CD4-positive, alpha-beta T cell treated with Interleukin-15 for 1 hour (primary cell): ENCODE data around the gene CMIP.

Experiments
- DNase-seq: peaks from one replicate; pipeline ENCODE4 v3.0.0-alpha.2; 2020

Gene CMIP

DNA sequence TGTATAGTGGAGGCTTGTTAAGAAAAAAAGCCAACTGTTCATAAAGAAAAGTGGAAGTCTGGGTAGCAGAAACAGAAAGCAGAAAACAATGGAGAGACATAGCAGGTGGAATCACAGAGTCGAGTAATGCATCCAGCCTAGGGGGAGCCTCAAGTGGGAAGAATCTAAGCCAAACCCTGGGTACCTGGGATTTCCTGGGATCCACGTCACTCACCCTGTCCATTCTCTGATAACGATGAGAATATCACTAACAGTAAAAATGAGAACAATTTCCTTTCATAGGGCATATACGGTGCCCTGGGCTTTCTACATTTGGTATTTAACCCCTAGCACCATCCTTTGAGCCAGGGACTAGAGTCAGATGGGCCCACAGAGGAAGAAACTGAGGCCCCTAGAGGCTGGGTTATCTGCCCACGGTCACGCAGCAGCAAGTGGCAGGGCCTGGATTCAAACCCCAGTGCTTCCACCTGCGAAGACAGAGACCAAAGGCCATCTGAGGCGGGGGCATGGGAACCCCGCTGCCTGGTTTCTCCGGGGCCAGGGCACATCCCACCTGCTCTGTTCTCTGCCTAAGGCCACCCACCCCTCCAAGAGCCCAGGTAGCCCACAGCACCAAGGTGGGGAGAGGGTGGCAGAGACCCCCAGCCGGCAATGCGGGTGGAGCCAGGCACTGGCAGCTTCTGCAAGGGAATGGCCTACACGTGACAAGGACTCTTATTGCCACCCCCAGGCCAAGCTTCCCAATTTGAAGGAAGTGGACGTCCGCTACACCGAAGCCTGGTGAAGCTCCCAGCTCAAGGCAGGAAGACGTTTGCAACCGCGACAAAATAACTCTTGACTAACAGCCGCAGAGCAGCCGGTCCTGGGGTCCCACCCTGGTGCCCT, 264.6 kb downstream of the CMIP start:
- no peak for DNase-seq

DNA sequence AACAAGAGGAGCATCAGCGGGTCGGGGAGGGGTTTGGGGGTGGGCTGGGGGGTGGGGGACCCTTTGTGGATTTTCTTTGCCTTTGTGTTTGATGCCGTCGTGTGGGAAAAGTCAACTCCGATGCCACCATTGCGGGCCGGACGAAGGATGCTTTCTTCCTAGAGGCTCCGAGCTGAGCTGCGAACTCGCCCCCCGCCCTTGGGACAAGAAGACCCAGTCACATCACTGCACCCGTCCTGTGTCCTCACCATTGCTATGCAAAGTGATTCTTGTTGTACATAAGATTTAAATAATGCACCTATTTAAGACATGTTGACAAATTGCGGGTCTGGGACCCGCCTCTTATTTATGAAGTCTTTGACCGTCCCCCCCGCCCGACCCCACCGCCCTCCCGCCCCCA, 265.4 kb downstream of the CMIP start:
- DNase-seq = no peak

DNA sequence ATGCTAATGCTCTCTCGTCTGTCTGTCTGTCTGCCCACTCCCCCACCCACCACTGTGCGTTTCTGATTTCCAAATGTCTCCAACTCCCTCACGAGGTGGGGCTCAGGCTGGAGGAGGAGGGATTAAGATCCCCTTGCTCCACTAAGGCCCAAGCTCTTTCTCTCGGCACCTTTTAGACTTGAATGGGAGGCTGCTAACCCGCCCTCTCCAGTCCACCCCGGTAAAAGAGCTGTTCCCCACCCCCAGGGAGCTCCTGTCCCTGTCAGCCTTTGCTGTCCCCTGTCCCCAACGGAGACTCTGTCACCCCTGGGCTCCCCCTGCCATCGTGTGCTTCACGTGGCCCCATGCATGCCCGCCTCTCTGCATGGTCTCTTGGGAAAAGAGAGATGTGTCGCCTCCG, 266.0 kb downstream of the CMIP start:
- DNase-seq = no peak

DNA sequence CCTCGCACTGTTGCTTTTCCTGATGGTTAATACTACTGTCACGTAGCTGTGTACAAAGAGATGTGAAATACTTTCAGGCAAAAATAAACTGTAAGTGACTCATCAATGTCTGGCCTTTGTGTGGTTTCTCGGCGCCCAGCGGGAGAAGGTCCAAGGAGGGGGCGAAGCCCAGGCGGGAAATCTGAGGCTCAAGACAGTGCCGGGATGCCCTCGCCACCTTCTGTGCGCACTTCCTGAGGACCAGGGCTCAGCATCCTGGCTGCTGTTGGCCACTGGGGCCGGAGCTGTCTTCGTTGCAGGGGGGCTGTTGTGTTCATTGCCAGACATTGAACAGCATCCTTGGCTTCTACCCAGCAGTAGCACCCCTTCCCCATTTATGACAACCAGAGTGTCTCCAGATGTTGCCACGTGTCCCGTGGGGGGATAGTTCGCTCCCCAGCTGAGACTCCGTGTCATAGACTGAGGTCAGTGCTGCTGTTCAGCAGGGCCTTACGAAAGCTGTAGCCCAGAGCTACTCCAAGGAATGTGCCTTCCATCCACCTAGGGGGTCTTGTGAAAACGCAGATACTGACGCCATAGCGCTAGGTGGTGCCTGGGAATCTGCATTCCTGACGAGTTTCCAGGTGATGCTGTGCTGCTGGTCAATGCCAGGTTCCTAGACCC, 267.2 kb downstream of the CMIP start:
- no peak for DNase-seq

DNA sequence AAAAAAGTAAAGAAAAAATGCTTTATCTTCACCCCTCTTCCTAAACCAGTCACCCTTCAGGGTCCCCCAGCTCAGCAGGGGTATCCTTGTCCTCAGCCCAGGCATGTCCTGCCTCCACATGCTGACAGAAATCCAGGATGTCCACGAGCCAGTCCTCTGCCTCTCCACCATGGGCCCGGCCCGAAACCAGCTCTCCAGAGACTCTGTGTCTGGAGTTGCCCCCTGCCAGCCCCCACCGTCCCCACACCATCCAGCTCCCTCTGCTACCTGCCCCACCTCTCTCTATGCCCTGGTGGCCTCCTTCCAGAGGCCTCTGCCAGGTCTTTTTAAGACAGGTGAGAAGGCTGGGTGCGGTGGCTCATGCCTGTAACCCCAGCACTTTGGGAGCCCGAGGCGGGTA, 268.1 kb downstream of the CMIP start:
- no peak for DNase-seq

DNA sequence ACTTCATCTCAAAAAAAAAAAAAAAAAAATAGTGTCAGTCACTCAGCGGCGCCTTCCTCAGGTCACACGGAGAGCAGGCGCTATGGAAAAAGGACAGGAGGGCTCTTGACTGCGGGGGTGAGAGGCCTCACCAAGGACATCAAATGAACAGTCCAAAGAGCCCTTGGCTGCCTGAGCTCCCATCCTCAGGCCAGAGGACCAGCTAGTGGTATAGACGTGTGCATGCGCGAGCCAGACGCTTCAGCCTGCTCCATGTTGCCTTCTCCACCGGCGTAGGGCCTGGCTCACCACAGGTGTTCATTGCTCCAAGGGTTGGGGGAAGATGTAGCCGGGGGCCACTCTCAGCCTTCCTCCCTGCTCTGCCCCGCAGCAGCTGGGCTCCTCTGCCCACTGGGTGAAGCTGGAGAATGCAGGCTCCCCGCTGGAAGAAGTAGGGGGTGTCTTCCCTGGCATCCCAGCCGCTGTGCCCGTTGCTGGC, 268.7 kb downstream of the CMIP start:
- DNase-seq = no peak

DNA sequence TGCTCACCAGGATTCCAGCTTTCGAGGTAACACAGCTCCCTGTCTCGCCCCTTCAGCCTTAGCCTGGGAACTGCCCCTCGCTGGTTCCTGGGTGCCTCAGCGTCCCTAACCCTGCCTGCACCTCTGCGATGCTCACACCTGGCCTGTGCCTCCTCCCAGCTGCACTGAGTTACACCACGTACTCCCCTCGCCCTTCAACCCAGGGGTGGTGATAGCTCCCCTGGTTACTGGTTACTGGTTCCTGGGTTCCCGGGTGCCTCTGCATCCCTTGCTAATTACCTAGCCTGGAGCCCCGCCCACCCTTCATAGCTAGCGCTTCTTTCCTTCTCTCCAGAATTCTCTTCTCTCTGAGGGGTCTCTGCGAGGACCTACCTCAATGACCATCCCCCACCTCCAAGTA, 269.2 kb downstream of the CMIP start:
- no peak for DNase-seq

DNA sequence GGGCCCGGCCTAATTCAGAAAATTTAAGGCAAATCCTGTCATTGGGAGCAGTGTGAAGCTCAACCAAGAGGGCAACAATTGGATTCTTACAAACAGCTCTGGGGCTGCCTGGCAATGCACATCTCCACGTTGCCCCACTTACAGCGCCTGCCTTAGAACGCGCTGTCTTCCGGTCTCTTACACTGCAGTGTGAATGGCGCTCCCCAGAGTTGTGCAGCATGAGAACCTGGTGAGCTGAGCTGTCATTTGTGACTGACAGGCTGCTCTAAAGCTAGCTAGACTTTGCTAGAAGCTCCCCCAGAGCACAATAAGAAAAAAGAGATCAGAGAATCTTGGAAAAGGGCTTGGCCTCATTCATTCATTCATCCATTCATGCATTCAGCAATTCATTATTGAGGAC, 270.0 kb downstream of the CMIP start:
- no peak for DNase-seq

DNA sequence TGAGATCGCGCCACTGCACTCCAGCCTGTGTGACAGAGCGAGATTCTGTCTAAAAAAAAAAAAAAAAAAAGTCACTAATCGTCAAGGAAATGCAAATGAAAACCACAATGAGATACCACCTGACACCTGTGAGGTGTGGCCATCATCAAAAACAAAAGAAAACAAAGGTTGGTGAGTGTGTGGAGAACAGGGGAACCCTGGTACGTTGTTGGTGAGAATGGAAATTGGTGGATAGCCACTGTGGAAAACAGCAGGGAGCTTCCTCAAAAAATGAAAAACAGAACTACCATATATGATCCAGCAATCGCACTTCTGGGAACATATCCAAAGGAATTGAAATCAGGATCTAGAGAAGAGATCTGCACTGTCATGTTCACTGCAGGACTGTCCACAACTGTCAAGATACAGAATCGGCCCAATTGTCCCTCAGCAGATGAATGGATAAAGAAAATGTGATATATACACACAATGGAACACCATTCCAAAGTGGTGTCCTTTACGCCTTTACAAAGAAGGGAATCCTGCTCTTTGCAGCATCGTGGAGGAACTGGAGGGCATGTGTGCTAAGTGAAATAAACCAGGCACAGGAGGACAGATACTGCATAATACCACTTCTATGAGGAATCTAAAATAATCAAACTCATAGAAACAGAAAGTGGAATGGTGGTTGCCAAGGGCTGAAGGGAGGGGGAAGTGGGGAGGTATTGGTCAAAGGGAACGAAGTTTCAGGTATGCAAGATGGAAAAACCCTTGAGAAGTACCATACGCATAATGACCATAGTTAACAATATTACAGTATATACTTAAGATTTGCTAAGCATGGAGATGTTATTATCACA, 271.0 kb downstream of the CMIP start:
- DNase-seq = peak; percentile 40

DNA sequence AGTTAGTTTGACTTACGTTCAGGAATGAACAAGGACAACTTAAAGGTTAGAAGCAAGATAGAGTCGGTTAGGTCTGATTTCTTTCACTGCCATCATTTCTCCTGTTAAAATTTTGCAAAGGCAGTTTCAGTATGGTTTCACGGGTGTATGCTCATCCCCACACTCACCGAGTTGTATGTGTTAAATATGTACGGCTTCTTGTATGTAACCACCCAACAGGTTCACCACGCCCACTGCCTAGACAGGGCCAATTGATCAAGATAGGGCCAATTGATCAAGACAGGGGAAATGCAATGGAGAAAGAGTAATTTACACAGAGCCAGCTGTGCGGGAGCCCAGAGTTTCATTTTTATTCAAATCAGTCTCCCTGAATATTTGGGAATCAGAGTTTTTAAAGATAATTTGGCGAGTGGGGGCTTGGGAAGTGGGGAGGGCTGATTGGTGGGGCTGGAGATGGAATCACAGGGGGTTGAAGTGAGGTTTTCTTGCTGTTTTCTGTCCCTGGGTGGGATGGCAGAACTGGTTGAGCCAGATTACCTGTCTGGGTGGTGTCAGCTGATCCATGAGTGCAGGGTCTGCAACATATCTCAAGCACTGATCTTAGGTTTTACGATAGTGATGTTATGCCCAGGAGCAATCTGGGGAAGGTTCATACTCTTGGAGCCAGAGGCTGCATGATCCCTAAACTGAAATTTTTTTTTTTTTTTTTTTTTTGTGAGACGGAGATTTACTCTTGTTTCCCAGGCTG, 272.0 kb downstream of the CMIP start:
- DNase-seq = no peak

DNA sequence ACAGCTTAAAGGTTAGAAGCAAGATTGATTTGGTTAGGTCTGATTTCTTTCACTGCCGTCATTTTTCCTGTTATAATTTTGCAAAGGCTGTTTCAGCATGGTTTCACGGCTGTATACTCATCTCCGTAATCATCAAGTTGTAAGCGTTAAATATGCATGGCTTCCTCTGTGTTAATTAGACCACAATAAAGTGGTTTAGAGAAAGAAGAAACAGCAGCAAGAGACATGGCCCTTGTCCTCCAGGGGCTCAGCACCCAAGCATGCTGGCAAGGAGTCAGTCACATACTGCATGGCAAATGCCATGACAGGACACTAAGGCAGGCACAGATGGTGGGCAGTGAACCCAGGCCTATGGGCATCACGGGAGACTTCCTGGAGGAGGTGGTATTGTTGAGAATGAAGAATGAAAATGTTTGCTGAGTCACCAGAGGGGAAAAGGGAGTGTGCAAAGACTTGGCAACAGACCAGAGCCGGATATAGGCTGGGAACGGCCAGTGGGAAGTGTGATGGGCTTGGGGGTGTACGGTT, 273.1 kb downstream of the CMIP start:
- DNase-seq = no peak

DNA sequence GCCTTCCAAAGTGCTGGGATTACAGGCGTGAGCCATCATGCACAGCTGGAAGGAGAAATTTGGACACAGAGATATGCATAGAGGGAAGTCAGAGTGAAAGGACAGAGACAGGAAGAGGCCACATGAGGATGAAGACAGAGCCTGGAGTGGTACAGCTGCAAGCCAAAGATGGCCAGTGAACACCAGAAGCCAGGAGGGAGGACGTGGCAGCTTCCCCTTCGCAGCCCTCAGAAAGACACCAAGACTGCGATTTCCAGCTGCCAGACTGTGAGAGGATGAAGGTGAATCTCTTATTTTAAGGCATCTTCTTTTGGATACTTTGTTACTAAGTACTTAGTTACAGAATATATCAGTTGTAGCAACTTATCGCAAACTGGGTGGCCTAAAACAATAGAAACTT, 274.0 kb downstream of the CMIP start:
- DNase-seq = no peak

DNA sequence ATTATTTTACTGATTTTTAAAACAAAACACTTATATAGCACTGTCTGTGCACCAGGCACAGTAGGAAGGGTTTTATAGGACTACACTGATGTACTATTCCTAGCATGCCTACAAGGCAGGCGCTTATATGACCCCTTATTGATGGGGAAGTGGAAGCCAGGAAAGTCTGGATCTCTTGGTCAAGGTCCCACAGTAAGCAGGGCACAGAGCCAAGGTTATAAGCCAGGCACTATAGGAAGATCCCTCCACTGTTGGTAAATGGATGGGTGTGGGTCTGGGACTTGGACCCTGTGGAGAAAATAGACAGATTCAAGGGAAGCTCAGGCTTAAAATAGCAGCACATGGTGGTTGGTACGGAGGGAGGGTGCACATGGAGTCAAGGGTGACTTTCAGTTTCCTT, 275.4 kb downstream of the CMIP start:
- no peak for DNase-seq

DNA sequence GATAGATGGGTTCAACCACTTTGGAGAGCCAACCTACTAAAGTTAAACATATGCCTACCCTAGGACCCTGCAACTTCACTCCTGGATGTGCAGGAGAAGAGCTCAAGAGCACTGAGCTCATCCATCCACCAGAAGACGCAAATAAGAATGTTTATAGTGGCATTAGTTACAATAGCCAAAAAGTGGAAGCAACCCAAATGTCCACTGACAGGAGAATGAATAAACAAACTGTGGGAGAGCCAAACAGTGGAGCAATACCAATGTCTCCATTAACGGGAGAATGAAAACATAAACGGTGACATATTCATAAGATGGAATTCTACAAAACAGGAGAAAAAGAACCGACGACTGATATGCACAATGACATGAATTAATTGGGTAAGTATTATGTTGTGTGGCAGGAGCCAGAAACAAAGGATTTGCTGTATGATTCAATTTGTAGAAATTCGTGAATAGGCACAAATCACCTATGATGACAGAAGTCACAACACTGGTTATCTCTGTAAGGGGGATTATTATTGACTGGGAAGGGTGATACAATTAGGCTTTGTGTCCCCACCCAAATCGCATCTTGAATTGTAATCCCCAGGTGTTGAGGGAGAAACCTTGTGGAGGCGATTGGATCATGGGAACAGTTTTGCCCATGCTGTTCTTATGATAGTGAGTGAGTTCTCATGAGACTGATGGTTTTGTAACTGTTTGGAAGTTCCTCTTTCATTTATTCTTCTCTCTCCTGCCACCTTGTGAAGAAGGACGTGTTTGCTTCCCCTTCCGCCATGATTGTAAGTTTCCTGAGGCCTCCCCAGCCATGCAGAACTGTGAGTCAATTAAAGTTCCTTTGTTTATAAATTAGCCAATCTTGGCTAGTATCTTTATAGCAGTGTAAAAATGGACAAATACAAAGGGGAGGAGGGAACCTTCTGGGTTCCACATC, 276.6 kb downstream of the CMIP start:
- no peak for DNase-seq

DNA sequence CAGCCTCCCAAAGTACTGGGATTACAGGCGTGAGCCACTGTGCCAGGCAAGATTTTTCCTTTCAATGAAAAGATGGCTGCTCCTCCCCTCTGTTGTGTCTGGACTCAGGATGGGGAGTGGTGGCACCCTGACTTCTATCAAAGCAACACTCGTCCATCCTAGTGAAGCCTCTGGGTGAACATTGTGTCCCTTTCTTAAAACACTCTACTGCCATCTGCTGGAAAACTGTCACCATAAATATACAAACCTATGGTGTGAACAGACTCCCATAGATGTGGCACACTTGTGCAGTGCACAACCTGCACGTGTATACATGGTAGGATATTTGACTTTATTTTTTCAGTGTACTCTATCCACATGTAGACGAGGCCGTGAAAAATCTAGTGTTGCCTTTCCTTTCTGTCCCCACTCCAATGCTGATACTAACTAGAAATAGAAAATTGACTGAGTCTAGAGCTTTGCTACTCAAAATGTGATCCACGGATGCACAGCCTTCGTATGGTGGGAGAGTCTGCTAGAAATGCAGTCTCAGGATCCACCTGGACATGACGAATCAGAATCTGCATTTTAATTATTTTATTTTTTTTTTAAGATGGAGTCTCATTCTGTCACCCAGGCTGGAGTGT, 278.6 kb downstream of the CMIP start:
- DNase-seq = no peak

DNA sequence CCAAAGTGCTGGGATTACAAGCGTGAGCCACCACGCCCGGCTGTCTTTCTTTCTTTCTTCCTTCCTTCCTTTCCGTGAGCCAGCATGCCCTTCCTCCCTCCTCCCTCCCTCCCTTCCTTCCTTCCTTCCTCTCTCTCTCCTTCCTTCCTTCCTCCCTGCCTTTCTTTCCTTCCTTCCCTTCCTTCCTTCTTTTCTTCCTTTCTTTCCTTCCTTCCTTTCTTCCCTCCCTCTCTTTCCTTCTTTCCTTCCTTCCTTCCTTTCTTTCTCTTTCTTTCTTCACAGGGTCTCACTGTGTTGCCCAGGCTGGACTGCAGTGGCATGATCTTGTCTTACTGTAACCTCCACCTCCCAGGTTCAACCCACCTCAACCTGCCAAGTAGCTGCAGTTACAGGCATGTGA, 283.8 kb downstream of the CMIP start:
- DNase-seq = no peak

DNA sequence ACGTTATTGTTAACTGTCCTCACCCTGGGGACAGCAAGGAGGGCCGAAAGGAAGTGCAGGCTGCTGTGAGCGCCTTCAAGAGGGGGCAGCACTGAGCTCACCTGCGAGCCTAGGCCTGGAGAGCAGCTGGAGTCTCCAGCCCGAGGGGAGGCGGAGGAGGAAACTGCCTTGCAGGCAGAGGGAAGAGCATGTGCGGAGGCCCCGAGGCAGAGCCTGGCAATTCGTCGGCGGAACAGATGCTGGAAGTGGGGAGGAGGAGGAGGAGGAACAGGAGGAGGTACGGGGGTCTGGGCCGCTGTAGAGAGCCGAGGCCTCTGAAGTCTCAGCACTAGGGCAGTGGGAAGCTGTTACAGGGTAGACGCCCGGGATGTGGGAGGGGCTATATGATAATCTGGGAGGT, 284.8 kb downstream of the CMIP start:
- no peak for DNase-seq

DNA sequence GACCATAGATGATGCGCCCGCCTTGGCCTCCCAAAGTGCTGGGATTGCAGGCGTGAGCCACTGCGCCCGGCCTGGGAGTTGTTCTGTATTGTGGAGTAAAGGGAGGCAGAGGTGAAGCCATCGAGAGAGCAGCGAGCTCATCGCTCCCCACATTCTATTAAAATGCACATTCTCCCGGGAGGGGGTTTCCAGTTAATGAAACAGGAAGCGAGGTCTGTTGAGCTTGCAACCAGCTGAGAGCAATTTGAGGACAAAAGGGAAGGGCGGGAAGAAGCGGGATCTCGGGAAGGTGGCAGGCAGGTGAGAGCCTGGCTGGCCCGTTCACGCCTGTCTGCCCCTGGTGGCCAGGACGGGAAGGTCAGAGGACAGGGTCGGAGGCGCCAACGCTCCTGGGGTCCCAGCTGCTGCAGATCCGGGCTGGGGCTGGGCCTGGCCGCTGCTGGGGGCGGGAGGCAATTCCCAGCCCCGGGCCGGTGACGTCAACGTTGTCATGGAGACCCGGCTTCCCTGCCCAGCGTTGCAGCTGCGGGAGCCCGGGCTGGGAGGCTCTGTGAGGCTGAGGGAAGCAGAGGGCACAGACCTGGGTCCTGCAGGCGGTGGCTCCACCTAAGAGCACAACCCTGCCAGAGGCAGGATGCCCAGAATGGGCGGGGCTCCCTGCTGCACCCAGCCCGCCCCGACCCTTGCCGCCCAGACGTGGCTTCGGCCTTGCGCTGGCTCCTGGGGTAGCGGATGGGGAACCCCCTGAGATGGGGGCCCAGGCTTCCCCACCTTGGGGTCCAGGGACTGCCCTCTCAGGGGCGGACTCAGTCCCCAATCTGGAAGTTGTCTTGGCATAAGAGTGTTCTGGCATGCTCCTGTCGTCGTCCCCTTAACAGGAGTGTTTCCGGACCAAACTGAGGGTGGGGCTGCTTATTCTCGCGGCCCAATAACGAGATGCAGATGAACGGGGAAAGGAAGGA, 285.8 kb downstream of the CMIP start:
- DNase-seq = peak; percentile 47

DNA sequence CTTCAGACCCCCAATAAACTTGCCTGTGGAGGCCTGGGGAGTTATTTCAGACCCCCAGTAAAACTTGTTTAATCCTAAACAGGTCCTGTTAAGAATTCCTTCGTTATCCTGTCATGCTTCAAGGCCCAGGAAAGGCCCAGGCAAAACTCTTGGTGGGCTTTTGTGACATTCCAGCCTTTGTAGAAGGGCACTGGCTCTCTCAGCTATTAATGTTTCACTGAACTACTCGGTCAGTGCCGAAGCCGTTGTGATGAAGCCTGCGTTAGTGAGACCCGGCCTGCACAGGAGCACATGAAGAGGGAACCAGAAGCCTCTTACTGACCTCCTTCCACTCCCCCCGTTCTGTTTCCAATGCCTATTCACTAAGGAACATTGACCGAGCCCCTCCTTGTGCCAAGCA, 287.0 kb downstream of the CMIP start:
- no peak for DNase-seq

DNA sequence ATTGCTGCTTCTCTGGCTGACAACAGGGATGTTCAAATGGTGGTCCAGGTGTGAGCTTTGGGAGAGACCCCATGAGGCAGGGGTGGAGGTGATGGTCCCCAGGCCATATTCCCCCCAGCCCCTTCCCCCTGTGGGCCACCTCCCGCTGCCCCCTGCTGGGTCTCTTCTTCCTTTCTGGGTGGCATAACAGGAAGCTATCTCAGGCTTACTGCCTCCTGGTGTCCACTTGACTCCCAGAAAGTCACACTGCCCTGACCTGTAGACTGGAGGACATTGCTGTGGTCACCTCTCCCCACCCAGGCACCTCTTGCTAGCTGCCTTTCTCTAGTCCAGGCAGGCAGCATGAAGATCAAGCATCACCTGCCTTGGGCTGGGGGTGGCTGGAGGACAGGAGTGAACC, 288.1 kb downstream of the CMIP start:
- no peak for DNase-seq
